Activated naive CD4-positive, alpha-beta T cell treated with Interleukin-2 at 50 U/mL for 16 hours (primary cell): Measurements from ENCODE around the gene FOXJ2.
"Not testable (repeated sequence)": the region's sequence is repeated elsewhere in the genome, so short reads cannot be mapped to it uniquely, and the experiment has no call there.

ENCODE experiments used
- DNase-seq: peaks from one replicate; pipeline ENCODE4 v3.0.0-alpha.2; 2020

Gene FOXJ2

DNA sequence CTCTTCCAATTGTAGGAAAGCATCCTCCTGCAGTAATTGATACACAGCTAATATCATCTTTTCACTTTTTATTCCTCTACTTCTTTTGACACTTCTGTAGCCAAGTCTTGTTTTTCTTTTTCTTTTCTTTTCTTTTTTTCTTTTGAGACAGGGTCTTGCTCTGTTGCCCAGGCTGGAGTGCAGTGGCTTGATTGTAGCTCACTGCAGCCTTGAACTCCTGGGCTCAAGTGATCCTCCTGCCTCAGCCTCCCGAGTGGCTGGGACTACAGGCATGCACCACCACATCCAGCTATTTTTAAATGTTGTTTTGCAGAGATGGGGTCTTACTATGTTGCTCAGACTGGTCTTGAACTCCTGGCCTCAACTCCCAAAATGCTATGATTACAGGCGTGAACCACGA is 39.3 kb downstream of the FOXJ2 start:
- DNase-seq: not testable (repeated sequence)

DNA sequence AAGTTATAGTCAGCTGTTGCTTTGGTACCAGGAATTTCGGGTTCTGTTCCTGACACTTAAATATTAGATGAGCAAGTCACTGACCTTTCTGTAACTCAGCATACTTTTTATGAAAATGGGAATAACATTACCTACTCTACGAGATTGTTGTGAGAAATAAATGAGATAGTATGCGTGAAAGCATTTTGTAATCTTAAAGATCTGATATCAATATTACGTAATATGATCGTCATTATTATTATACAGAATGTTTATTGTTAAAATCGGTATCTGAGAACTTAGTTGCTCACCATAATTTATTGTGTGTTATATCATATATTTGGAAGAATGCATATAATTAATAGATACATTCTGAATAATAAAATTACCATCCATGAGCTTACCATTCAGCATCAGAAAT is 43.4 kb downstream of the FOXJ2 start:
- no peak for DNase-seq

DNA sequence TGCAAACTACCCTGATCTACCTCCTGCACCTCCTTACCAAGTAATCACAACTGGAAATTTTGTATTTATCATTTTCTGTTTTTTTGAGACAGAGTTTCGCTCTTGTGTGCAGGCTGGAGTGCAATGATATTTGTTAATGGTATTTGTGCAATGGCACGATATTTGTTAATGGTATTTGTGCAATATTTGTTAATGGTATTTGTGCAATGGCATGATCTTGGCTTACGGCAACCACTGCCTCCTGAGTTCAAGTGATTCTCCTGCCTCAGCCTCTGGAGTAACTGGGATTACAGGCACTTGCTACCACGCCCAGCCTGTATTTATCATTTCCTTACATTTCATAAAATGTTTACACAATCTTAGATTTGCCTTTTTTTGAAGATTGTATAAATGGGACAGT is 43.9 kb downstream of the FOXJ2 start:
- no peak for DNase-seq

DNA sequence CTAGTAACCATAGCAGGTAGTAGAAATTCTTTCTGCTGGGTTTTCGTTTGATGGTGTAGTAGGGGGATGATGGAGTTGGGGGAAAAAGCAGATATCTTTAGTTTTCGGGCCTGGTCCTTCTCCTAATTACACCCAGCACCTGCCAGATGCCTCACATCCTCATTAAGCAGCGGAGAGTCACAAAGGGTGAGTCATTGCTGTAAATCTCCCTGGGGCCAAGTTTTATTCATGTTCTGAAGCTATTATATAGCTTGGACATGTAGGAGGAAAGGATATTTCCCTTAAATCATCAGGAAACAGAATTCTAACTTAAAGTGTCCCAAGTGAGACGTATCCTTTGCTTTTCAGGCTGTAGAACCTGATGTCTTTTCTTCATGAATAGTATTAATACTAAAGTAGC is 44.7 kb downstream of the FOXJ2 start:
- no peak for DNase-seq

DNA sequence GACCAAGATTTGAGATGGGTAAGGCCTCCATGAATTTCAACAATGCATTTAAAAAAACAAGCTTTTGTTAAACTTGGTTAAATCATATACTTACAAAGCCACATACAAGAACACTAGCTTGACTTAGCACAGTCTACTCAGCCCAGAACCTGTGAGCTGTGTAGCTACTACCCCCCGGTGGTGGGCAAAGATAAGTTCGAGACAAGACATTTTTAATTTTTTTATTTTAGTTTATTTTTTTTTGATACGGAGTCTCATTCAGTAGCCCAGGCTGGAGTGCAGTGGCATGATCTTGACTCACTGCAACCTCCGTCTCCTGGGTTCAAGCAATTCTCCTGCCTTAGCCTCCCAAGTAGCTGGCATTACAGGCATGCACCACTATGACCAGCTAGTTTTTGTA is 45.9 kb downstream of the FOXJ2 start:
- peak; percentile 65 for DNase-seq

DNA sequence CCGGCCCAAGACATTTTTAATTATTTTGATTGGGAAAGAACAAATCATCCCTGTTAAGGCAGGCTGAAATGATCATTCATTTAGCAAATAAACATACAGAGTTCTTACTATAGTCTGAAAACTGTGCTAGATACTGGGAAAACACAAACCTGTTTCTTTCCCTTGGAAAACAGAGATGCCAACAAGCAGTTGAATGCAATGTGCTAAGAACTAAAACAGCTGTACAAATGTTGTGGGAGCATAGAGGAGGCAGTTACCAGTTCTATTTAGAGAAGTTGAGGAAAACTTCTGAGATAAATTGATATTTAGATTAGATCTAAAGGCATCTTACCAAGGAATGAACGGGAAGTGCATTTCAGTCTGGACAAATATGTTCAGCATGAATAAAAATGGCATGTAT is 46.4 kb downstream of the FOXJ2 start:
- no peak for DNase-seq

DNA sequence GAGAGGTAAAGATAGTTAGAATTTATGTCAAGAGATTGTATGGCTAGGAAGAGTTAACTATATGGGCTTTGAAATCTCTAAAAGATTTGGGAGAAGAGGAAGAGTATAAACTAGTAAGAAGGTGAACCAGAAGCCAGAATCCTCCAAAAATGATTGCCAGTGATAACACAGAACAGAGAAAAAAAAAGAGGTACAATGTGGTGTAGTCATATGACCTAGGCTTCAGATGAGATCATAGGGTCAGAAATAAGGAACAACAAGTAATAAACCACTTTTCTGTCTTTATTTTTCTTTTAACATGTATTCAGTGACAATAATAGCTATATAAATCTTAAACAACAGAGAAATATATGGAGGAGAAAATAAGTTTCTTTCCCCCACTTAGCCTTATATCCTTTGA is 47.6 kb downstream of the FOXJ2 start:
- DNase-seq: no peak

DNA sequence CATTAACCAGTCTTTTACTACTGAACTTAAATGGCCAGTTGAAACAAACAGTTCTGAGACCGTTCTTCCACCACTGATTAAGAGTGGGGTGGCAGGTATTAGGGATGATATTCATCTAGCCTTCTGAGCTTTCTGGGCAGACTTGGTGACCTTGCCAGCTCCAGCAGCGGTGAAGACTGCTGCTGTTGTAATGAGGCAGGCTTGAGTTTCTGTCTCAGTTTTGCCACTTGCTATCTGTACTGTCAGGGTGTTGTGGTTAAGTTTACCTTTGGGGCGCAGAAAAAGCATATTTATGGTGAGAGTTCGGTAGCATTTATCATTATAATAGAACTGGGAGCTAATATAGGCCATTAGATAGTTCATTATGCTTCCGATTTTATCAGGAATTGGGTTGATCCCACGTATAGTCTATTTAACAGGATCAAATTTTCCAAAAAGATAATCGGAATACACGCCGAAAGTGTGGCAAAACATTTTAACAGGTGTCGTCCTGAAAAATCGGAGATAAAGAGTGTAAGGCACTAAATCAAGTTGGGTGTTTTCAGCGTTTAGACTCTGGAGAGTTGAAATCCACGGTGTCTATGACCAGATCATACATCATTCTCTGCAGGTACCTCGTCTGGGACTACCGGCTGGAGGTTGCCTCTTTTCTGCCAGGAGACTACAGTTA is 48.9 kb downstream of the FOXJ2 start:
- DNase-seq: peak; percentile 35

DNA sequence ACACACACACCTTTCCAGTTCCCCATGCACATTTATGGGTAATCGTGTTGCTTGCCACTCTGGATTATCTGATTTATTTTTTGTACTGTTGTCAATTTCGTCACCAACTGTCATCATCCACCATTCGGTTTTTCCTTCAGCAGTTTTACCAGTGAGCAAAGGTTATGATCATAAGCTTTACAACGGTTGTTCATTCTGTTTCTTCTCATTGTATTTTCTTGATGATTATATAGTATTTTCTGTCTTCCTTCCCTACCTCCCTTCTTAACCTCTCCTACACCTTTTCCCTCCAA is 50.2 kb downstream of the FOXJ2 start:
- DNase-seq: no peak

DNA sequence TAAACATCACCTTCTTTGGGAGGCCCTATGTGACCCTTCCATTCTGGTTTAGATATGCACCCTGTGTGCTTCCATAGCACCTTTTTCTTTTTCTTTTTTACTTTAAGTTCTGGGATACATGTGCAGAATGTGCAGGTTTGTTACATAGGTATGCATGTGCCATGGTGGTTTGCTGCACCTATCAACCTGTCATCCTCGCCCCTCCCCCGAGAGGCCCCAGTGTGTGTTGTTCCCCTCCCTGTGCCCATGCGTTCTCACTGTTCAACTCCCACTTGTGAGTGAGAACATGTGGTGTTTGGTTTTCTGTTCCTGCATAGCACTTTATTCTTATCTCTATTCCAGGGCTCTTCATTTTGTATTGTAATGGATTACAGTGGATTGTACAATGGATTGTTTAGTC is 51.8 kb downstream of the FOXJ2 start:
- peak; percentile 29 for DNase-seq

DNA sequence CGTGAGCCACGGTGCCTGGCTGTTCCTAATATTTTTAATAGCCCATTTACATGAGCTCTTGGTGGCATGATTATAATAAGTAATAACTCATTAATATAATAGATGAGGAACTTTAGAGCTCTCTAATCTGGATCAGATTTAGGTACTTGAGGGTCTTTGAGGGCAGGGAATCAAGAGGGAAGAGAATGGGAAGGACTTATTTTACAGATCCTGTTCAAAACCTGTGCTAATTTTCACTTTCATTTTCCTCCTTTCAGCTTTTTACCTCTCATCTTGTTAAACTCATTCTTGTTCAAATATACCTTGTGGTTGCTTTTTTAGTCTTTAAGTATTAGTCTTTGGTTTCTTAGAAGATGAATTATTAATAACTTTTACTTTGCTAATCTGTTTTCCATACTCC is 55.1 kb downstream of the FOXJ2 start:
- no peak for DNase-seq

DNA sequence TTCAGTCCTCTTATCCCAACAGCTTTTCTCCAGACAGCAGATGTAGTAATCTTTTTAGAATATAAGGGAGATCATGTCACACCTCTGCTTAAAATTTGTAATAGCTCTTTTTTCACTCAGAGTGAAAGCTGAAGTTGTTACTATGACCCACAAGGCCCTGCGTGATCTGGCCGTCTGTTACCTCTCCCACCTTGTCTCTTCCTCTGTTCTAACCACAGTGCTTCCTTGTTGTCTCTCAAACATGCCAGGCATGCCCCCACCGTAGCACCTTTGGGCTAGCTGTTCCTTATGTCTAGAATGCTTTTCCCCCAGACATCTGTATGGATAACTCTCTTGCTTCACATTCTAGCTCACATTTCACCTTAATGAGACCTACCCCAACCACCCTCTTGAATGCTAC is 56.1 kb downstream of the FOXJ2 start:
- DNase-seq: peak; percentile 35

DNA sequence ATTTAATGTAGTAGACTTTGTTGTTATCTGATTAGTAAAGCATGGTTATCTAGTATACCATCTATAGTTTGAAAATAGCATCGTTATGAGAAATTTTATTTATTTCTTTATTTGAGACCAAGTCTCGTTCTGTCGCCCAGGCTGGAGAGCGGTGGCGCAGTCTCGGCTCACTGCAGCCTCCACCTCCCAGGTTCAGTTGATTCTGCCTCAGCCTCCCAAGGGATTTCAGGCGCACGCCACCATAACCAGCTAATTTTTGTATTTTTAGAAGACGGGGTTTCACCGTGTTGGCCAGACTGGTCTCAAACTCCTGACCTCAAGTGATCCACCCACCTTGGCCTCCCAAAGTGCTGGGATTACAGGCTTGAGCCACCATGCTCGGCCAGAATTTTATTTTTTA is 56.8 kb downstream of the FOXJ2 start:
- DNase-seq: not testable (repeated sequence)

DNA sequence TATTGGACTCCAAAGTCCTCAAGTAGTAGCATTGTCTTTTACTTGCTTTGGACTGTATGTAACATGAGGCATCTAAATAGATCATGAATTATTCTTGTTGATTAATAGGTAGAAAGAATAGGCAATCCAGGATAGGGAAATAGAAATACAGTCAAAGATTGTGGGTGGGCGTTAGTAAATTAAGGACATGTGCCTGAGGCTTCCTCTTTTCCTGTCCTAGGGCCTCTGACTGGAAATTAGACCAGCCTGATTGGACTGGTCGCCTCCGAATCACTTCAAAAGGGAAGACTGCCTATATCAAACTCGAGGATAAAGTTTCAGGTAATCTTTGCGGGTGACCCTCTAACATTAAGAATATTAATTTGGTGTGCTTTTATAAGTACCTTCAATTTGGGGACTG is 57.2 kb downstream of the FOXJ2 start:
- DNase-seq: no peak

DNA sequence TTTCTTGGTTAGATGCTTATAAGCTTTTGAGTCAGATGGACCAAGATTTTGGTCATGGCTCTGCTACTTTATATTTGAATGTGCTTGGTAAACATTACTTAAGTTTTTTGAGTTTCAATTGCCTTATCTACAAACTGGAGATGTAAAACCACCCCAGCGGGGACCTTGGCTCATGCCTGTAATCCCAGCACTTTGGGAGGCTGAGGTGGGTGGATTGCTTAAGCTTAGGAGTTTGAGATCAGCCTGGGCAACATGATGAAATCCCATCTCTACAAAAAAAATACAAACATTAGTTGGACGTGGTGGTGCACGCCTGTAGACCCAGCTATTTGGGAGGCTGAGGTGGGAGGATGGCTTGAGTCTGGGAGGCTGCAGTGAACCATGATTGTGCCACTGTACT is 60.8 kb downstream of the FOXJ2 start:
- DNase-seq: no peak

DNA sequence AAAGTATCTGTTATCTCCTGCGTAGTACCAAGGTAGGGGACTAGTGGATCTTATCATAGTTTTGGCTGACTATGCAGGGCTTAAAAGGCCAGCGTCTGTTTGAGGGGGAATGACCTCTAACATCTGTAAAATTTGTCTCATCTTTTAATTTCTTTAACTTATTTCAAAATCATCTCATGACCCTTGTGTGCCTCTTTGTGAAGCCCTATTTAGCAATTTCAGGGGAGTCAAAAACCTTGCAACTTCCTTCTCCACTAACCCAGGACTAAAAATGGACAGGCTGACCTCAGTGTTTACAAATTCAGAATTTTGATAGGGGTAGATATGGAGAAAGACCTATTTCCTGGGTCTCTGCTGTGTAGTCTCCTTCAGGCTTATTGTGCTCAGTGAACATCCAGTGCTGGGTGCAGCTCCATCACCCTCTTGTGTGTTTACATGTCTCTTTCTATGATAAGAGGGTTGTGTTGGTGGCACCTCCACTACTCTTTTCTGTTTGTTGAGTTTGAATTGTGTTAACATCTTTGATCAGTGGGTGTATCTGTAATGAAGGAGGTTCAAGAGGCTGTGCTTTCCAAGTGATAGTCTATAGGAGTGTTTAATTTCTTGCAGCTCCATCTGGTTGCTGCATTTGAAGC is 63.9 kb downstream of the FOXJ2 start:
- no peak for DNase-seq

DNA sequence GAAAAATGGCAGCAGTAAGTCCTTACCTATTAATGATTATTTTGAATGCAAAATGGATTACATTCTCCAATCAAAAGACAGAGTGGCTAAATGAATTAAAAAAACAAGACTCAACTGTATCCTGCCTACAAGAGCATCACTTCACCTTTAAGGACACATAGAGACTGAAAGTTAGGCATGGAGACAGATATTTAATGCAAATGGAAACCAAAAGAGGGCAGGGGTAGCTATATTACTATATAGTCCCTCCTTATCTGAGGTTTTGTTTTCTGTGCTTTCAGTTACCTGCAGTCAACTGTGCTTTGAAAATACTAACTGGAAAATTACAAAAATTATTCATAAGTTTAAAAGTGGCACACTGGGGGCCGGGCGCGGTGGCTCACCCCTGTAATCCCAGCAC is 66.7 kb downstream of the FOXJ2 start:
- DNase-seq: no peak
